OCI-LY7 (cell line): Measurements from ENCODE around the gene POLDIP3.

ENCODE experiments used
- EZH2phosphoT487 ChIP-seq: fragments of 200-600 bp; sonication (generic); IDR thresholded peaks from 2 replicates; pipeline ENCODE4 v1.6.1; 2018; ENCODE audit warnings: low read depth, borderline replicate concordance, mild to moderate bottlenecking, mixed run types, antibody characterized with exemption, low read length, moderate library complexity, mixed read lengths
- TF ChIP-seq, protein P1 (sequence below): fragments of 200-600 bp; sonication (generic); conservative IDR thresholded peaks from 2 replicates; pipeline ENCODE4 v1.5.1; 2014; ENCODE audit warnings: mild to moderate bottlenecking, antibody characterized with exemption, low read length, moderate library complexity, mixed read lengths

- TF ChIP-seq, protein P1, sequence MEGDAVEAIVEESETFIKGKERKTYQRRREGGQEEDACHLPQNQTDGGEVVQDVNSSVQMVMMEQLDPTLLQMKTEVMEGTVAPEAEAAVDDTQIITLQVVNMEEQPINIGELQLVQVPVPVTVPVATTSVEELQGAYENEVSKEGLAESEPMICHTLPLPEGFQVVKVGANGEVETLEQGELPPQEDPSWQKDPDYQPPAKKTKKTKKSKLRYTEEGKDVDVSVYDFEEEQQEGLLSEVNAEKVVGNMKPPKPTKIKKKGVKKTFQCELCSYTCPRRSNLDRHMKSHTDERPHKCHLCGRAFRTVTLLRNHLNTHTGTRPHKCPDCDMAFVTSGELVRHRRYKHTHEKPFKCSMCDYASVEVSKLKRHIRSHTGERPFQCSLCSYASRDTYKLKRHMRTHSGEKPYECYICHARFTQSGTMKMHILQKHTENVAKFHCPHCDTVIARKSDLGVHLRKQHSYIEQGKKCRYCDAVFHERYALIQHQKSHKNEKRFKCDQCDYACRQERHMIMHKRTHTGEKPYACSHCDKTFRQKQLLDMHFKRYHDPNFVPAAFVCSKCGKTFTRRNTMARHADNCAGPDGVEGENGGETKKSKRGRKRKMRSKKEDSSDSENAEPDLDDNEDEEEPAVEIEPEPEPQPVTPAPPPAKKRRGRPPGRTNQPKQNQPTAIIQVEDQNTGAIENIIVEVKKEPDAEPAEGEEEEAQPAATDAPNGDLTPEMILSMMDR: no peak
- no peak for TF ChIP-seq EZH2phosphoT487
Measured at GRCh38 chr22:42617155-42617983, 2.7 kb upstream of the POLDIP3 start.
